Measurements from ENCODE around the gene OTOGL.
A peak's percentile ranks its signal among the peaks of the same experiment; 100 is the strongest.
"Not testable (repeated sequence)": the region's sequence is repeated elsewhere in the genome, so short reads cannot be mapped to it uniquely, and the experiment has no call there.

The OTOGL gene

GRCh38 chr12:80226576-80226975 lies 127.2 kb downstream of the OTOGL start:
- ChIA-PET CTCF (interaction anchor here (0.6 to 1.4 kb wide), 8 partner anchors 22 to 1849 kb away, joined by 3 to 7 read pairs (median 4); no protein-coding TSS in a partner anchor), POLR2A (no interaction called here)
- no peaks in the 10 kb centered on the region for H3K36me3 ChIP-seq (ENCODE audit: control insufficient read depth in 2 of 2, insufficient read depth in 1 of 2, low read length in 2 of 2)
- no peak overlapping the region for H3K4me3 ChIP-seq (ENCODE audit: low read depth, low read length)
- no peaks in the 10 kb centered on the region for H3K9me3 ChIP-seq (ENCODE audit: control insufficient read depth, insufficient read depth, low read depth, low read length)
- H3K4me1 ChIP-seq (ENCODE audit: control insufficient read depth, insufficient read depth, low read length), result peaks cover 13% of the 10 kb centered on the region
- TF ChIP-seq ZNF654 (tag by site-specific recombination; IDR thresholded peaks at IDR 0.05; ENCODE audit: low read depth), result no peak
- TF ChIP-seq ZIC2 (tag by site-specific recombination; IDR thresholded peaks at IDR 0.05), result no peak
- peak; percentile 94 for TF ChIP-seq BCL6B (tag by site-specific recombination; IDR thresholded peaks at IDR 0.05)
- 0 out of 2 replicates have a peak, but pooled peaks have one; percentile 48 for TF ChIP-seq PRDM1 (tag by site-specific recombination; IDR thresholded peaks at IDR 0.05)
- no peak for TF ChIP-seq ZNF140 (tag by site-specific recombination; IDR thresholded peaks at IDR 0.05)
- H3K27ac ChIP-seq (ENCODE audit: extremely low read depth, low read depth, low read length), result no peak overlapping the region

- H3K36me3 ChIP-seq (ENCODE audit: control insufficient read depth in 2 of 2, insufficient read depth in 1 of 2, low read length in 2 of 2); H3K27ac ChIP-seq (ENCODE audit: extremely low read depth, low read depth, low read length); H3K9me3 ChIP-seq (ENCODE audit: control insufficient read depth, insufficient read depth, low read depth, low read length); H3K4me3 ChIP-seq (ENCODE audit: low read depth, low read length); POLR2A ChIA-PET: not testable (repeated sequence)
- peaks cover 13% of the 10 kb centered on the region for H3K4me1 ChIP-seq (ENCODE audit: control insufficient read depth, insufficient read depth, low read length)
- CTCF ChIA-PET, result interaction anchor here (0.6 to 1.7 kb wide), 5 partner anchors 18 to 800 kb away, joined by 3 to 9 read pairs (median 4); no protein-coding TSS in a partner anchor
Measured at GRCh38 chr12:80227904-80228303, 128.6 kb downstream of the OTOGL start.

DNA sequence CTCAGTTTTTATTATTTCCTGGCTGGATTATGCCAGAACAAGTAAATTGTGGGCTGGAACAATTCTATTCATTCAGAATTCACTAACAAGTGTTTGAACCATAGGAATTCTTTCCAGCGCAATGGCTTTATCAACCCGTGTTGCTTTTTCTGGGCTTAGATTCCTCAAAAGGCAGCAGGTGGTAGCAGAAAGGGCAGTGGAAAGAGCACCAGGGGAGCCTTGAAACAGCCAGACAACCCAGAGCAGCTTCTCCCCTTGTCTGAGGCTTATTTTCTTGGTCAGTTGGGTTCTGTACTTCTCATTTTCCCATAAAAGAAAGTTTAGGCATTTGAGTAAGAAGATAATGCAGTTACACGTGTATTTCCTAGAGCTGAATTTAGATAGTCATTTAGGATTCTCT lies 130.7 kb downstream of the OTOGL start:
- Histone ChIP-seq H3K4me1 (ENCODE audit: control insufficient read depth, insufficient read depth, low read length) (peaks cover 13% of the 10 kb centered on the region), H3K36me3 (ENCODE audit: control insufficient read depth in 2 of 2, insufficient read depth in 1 of 2, low read length in 2 of 2) (no peaks in the 10 kb centered on the region), H3K4me3 (ENCODE audit: low read depth, low read length) (no peak overlapping the region), H3K27ac (ENCODE audit: extremely low read depth, low read depth, low read length) (no peak overlapping the region), H3K9me3 (ENCODE audit: control insufficient read depth, insufficient read depth, low read depth, low read length) (no peaks in the 10 kb centered on the region)
- ChIA-PET CTCF (interaction anchor here (0.6 to 4.3 kb wide), 5 partner anchors 35 to 76 kb away, joined by 3 to 21 read pairs (median 3); no protein-coding TSS in a partner anchor), POLR2A (interaction anchor here (0.9 kb wide), 1 partner anchor 43 kb away, joined by 3 read pairs; no protein-coding TSS in a partner anchor)
- TF ChIP-seq TCF7L2 (IDR thresholded peaks at IDR 0.05; ENCODE audit: borderline replicate concordance, low read depth, low read length) (peak; percentile 29; the same call in 1 of the 2 replicates), ZNF350 (tag by site-specific recombination; IDR thresholded peaks at IDR 0.05) (no peak), ZFP37 (tag by site-specific recombination; IDR thresholded peaks at IDR 0.05) (peak; percentile 61; the same call in 1 of the 2 replicates), ZNF394 (tag by site-specific recombination; IDR thresholded peaks at IDR 0.05; ENCODE audit: borderline replicate concordance) (peak; percentile 90), ZSCAN30 (tag by site-specific recombination; IDR thresholded peaks at IDR 0.05) (peak; percentile 89), ZNF777 (tag by site-specific recombination; IDR thresholded peaks at IDR 0.05; ENCODE audit: borderline replicate concordance) (no peak), ZBTB17 (tag by site-specific recombination; IDR thresholded peaks at IDR 0.05) (no peak), ZNF843 (tag by site-specific recombination; IDR thresholded peaks at IDR 0.05) (peak; percentile 78), ZXDB (tag by site-specific recombination; IDR thresholded peaks at IDR 0.05) (peak; percentile 79), ZIC2 (tag by site-specific recombination; IDR thresholded peaks at IDR 0.05) (peak; percentile 81), FEZF1 (tag by site-specific recombination; IDR thresholded peaks at IDR 0.05) (peak; percentile 97), ZBTB10 (tag by site-specific recombination; IDR thresholded peaks at IDR 0.05) (no peak), SP7 (tag by site-specific recombination; IDR thresholded peaks at IDR 0.05) (peak; percentile 55), ZNF664 (tag by site-specific recombination; IDR thresholded peaks at IDR 0.05) (peak; percentile 91), ZNF2 (tag by site-specific recombination; IDR thresholded peaks at IDR 0.05) (peak; percentile 53; the same call in 1 of the 2 replicates), ZNF501 (tag by site-specific recombination; IDR thresholded peaks at IDR 0.05) (0 out of 2 replicates have a peak, but pooled peaks have one; percentile 31), PRDM1 (tag by site-specific recombination; IDR thresholded peaks at IDR 0.05) (peak; percentile 57; the same call in 1 of the 2 replicates), INSM2 (tag by site-specific recombination; IDR thresholded peaks at IDR 0.05) (peak; percentile 72)
- TF ChIP-seq, protein P1, sequence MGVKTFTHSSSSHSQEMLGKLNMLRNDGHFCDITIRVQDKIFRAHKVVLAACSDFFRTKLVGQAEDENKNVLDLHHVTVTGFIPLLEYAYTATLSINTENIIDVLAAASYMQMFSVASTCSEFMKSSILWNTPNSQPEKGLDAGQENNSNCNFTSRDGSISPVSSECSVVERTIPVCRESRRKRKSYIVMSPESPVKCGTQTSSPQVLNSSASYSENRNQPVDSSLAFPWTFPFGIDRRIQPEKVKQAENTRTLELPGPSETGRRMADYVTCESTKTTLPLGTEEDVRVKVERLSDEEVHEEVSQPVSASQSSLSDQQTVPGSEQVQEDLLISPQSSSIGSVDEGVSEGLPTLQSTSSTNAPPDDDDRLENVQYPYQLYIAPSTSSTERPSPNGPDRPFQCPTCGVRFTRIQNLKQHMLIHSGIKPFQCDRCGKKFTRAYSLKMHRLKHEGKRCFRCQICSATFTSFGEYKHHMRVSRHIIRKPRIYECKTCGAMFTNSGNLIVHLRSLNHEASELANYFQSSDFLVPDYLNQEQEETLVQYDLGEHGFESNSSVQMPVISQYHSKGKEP (tag by site-specific recombination; IDR thresholded peaks at IDR 0.05), result peak; percentile 41; the same call in 1 of the 2 replicates
